ENCODE data around the gene SERPINA10.
A peak's percentile ranks its signal among the peaks of the same experiment; 100 is the strongest.

The SERPINA10 gene, protein sequence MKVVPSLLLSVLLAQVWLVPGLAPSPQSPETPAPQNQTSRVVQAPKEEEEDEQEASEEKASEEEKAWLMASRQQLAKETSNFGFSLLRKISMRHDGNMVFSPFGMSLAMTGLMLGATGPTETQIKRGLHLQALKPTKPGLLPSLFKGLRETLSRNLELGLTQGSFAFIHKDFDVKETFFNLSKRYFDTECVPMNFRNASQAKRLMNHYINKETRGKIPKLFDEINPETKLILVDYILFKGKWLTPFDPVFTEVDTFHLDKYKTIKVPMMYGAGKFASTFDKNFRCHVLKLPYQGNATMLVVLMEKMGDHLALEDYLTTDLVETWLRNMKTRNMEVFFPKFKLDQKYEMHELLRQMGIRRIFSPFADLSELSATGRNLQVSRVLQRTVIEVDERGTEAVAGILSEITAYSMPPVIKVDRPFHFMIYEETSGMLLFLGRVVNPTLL

DNA sequence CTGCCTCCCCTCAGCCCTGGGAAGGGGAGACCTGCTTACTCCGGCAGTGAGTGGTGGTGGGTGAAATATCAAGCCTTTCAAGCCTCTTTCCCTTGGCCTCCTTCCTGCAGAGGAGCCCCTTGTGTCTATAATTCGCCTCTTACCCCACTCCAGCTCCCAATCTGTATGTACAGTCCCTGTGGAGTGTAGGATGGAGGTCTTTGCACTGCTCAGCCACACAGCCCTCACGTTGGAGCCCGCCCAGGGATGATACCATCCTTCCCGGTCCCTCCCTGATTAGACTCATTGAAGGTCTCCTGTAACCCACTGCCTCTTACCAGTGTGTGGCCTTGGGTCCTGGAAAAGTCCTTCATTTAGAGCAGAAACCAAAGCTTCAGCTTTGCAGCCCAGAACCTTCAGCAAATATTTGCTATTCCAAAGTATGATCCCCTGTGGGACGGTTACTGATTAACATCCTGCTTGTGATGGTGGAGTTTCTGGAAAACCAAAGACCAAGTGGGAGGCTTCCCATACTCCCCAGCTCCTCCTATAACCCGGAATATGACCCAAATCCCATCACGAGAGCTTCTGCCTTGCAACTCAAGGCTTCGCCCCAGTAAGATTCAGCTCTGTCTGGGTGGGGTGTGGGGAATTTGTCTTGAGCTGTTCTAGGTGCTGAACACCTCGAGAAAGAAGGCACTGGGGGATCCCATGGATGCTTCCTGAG, at the start of gene SERPINA10:
Gene SERPINA10 (minus strand): TSS at position 397 of the 706 bp plus-strand sequence. CDS start 2,675 bp downstream, outside the sequence.
- DNase-seq, result no peak

DNA sequence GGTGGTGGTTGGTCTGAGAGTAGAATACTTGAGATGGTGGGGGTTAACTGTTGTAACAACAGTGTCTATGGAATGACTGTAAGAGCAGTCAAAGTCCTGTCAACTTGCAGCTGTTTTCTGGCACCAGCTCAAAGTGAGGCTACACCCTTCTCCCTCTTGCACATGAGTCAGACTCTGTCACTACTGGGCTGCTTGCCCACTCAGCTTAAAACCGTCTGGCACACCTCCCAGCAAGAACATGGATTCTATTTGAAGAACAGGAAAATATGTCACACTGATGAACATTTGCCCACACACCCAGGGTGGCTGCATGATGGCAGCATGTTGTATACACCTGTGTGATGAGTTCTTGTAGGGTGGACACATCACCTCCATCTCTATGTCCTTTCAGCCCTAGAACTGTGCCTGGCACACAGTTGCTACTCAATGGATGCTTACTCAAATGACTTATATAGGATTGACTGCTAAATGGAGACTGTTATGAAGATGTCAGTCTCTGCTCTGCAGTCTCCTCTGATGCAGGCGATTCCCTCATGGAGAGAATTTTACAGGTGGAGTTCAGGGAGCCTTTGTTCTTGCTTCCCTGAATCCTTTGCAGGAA, 49.4 kb upstream of the SERPINA10 start:
- DNase-seq, result peak; percentile 8

GRCh38 chr14:94341656-94342333, 48.7 kb upstream of the SERPINA10 start:
- DNase-seq, result no peak

DNA sequence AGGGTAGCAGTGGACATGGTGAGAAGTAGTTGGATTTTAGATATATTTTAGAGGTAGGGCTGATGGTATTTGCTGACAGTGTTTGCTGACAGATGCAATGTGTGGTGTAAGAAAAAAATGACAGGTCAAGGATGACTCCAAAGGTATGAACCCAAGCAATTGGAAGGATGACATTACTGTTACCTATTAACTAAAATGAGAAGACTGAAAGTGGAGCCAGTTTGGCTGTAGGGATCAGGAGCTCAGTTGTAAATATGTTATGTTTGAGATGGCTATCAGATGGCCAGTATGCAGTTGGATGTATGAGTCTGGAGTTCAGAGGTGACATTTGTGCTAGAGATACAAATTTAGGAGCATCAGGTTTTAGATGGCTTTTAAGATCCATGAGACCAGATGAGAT, 47.5 kb upstream of the SERPINA10 start:
- DNase-seq, result no peak

DNA sequence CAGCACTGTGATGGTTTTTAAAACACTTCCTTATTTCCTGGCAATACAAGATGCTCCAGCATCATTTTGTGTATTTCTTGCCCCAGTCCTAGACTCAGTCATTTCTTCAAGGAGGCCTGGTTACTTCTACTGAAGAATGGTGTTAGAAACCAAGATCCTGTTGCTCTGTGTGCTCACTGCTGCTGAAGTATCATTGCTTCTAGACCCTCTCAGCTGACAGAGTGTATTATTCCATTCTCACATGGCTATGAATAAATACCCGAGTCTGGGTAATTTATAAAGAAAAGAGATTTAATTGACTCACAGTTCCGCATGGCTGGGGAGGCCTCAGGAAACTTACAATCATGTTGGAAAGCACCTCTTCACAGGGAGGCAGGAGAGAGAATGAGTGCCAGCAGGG, 45.0 kb upstream of the SERPINA10 start:
- DNase-seq, result no peak

GRCh38 chr14:94337274-94337673, 44.2 kb upstream of the SERPINA10 start:
- no peak for DNase-seq

- no peak for DNase-seq
These were observed 41.8 kb upstream of the SERPINA10 start for GRCh38 chr14:94334872-94335271.

GRCh38 chr14:94332587-94332986, 39.5 kb upstream of the SERPINA10 start:
- DNase-seq, result no peak

GRCh38 chr14:94332063-94332583, 39.1 kb upstream of the SERPINA10 start:
- DNase-seq, result no peak

- no peak for DNase-seq
These were observed 38.4 kb upstream of the SERPINA10 start for GRCh38 chr14:94331462-94331861.

DNA sequence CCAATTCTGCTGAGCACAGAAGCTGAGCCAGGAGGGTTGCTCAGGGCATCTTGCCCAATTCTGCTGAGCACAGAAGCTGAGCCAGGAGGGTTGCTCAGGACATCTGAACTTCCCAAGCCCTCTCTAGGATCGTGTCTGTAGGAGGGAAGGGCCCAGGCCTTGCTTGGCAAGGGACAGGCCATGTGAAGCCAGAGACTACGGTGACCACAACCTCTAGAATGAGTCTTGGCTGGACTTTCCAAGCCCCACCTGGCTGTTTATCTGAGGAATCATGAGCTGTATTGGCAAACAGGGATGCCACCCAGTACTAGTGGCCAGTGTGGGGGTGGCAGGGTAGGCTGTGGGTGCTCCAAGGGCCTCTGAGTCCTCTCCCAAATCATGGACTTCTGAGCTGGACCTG, 37.8 kb upstream of the SERPINA10 start:
- no peak for DNase-seq

DNA sequence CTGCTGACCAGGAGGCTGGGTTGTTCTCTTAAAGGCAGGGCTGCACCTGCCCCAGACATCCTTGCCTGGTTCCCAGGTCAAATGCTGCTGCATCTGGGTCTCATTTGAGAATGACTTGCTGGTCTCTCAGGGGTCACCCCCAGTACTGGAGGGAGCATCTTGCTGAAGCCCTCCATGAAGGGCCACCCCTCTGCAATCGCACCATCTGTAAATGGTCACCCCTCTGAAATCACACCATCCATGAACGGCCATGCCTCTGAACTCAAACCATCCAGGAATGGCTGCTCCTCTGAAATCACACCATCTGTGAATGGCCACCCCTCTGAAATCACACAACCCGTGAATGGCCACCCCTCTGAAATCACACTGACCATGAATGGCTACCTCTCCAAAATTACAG, 37.4 kb upstream of the SERPINA10 start:
- DNase-seq, result no peak

GRCh38 chr14:94329857-94330256, 36.8 kb upstream of the SERPINA10 start:
- DNase-seq, result no peak

DNA sequence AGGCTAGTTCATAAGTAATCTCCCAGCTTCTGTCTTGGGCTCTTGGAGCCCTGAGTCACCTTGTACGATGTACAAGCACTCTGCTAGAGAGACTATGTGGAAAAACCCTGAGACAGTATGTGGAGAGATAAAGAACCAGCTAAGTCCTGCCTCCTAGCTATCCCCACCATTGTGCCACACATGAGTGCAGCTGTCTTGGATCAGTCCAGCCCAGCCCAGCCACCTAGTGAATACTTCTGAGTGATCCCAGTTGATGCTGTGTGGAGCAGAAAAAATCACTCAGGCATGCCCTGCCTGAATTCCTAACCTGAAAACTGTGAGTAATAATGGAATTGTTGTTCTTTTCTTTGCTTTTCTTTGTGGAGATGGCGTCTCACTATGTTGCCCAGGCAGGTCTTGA, 35.1 kb upstream of the SERPINA10 start:
- no peak for DNase-seq

GRCh38 chr14:94322648-94323570, 29.8 kb upstream of the SERPINA10 start, which contains the start of gene SERPINA6:
Gene SERPINA6 (minus strand): TSS chr14:94323336. CDS start chr14:94314648, 8,688 bp downstream.
- DNase-seq, result no peak

DNA sequence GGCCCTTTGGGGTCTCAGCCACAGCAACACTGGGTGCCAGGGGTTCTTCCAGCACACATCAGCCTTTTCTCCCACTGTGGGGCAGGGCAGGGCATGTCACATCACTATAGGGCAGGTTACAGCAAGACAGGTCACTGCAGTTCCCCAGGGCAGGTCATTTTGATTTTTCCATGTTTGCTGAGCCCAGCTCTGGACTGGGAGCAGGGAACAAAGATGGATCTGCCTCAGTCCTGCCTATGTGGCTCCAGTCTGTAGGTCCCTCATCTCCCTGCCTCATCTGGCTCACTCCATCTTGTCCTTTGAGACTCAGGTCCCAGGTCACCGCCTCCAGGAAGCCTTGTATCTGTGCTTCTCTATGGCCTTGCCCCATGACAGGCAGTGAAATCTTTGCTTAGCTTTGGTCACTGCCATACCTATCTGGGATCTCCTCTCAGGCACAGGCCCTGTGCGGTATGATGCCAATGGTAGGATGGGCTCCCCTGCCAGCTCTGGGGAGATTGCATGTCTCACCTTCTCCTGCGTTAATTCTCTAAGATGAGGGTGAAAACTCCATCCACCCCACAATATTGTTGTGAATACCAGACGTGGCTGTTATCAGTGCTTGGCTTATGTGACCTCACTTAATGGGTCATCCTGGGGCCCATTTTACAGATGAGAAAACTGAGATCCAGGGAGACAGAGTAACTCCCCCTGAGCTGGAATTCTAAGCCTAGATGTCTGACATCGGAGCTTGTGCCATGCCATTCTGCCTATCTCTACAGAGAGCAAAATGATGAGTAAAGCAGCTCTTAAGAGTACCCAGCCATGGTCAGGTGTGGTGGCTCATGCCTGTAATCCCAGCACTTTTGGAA, 28.6 kb upstream of the SERPINA10 start:
- DNase-seq, result no peak

GRCh38 chr14:94320243-94320642, 27.2 kb upstream of the SERPINA10 start:
- no peak for DNase-seq

- no peak for DNase-seq
These were observed 24.2 kb upstream of the SERPINA10 start for GRCh38 chr14:94317259-94317658.

DNA sequence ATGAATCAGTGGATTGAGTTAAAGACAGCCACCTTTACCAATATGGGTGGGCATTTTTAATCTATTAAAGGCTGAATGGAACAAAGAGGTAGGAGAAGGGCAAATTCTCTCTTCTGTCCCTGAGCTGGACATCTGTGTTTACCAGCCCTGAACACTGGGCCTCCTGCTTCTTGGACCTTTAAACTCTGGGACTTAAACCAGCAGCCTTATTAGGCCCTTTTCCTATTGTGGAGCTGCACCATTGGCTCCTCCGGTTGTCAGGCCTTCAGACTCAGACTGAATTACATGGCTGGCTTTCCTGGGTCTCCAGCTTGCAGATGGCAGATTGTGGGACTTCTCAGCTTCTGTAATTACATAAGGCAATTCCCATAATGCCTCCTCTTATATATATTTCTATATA, 23.6 kb upstream of the SERPINA10 start:
- DNase-seq, result no peak

DNA sequence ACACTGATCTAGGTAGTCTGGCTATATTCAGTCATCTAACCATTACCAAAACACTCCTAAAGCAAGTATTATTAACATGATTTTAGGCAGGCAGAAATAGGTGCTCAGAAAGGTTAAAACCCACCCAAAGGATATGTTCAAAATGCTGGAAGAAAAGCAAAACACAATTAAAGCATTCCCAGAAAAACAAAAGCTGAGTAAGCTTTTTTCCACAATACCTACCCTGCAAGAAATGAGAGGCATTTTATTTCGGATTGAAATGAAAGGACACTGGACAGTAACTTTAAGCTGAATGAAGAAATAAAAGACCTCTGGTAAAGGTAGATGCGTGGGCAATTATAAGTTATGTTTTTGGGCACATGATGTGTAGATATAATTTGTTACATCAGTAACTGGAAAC, 21.8 kb upstream of the SERPINA10 start:
- no peak for DNase-seq
